CD4-positive, alpha-beta memory T cell (primary cell): ENCODE measurements around the gene CEACAM18. TPM values are rescaled to one million over a fixed set of nuclear protein-coding genes. Genes with fewer than 3 reads are reported as not detected.
"Not testable (repeated sequence)": the region's sequence is repeated elsewhere in the genome, so short reads cannot be mapped to it uniquely, and the experiment has no call there.

Source experiments
- CTCF ChIA-PET: fragments of 350-600 bp; sonication (Branson Sonifier 250); formaldehyde crosslinking; loops from one replicate; lab custom pipeline; 2021; ENCODE audit warnings: inconsistent platforms; ENCODE audit not compliant: partially characterized antibody; lab: Charles Lee
- POLR2A ChIA-PET: fragments of 350-600 bp; sonication (Branson Sonifier 250); formaldehyde crosslinking; loops from one replicate; lab custom pipeline; 2021; ENCODE audit not compliant: partially characterized antibody; lab: Charles Lee
- DNase-seq, 5 donors: peaks; one replicate each; pipeline versions ENCODE4 v3.0.0 to v3.0.0-alpha.2; 2020 to 2022; ENCODE audit warnings: mixed read lengths in 1 of 5
- H3K27ac ChIP-seq: one replicate; pipeline ENCODE4 v1.7.0; 2013; ENCODE audit warnings: low read depth, low read length
- H3K27me3 ChIP-seq: 2 replicates; pipeline ENCODE4 v1.7.0; 2013; ENCODE audit warnings: mild to moderate bottlenecking, low read length, moderate library complexity; ENCODE audit not compliant: insufficient read depth
- H3K36me3 ChIP-seq: 2 replicates; pipeline ENCODE4 v1.7.0; 2013; ENCODE audit warnings: mild to moderate bottlenecking, low read length, moderate library complexity; ENCODE audit not compliant: insufficient read depth
- H3K4me1 ChIP-seq: 2 replicates; pipeline ENCODE4 v1.7.0; 2013; ENCODE audit warnings: mild to moderate bottlenecking, low read length, moderate library complexity; ENCODE audit not compliant: insufficient read depth
- H3K4me3 ChIP-seq, 2 donors: one replicate each; pipeline ENCODE4 v1.7.0; 2013; ENCODE audit warnings: low read length in 2 of 2, mild to moderate bottlenecking in 1 of 2
- H3K9me3 ChIP-seq, 2 donors: one replicate each; pipeline ENCODE4 v1.7.0; 2013; ENCODE audit warnings: low read length in 2 of 2, control low read depth in 1 of 2; ENCODE audit not compliant: control insufficient read depth in 1 of 2
- H3K27ac Mint-ChIP-seq, 7 donors: one replicate each; pipeline ENCODE4 v1.8.0; 2020 to 2021; ENCODE audit warnings: mixed read lengths in 7 of 7, mild to moderate bottlenecking in 6 of 7, inconsistent platforms in 3 of 7, moderate library complexity in 3 of 7
- H3K27me3 Mint-ChIP-seq, 2 donors: one replicate each; pipeline ENCODE4 v1.8.0; 2020 to 2021; ENCODE audit warnings: mixed read lengths in 2 of 2
- H3K36me3 Mint-ChIP-seq, 2 donors: one replicate each; pipeline ENCODE4 v1.8.0; 2020 to 2021; ENCODE audit warnings: mixed read lengths in 2 of 2, inconsistent platforms in 1 of 2, mild to moderate bottlenecking in 1 of 2
- H3K4me1 Mint-ChIP-seq, 4 donors: one replicate each; pipeline ENCODE4 v1.8.0; 2020 to 2021; ENCODE audit warnings: mixed read lengths in 4 of 4, mild to moderate bottlenecking in 1 of 4
- H3K4me3 Mint-ChIP-seq, 8 donors: one replicate each; pipeline ENCODE4 v1.8.0; 2020 to 2021; ENCODE audit warnings: mixed read lengths in 8 of 8, mild to moderate bottlenecking in 7 of 8, moderate library complexity in 6 of 8, inconsistent platforms in 3 of 8
- H3K9me3 Mint-ChIP-seq, 8 donors: one replicate each; pipeline ENCODE4 v1.8.0; 2020 to 2021; ENCODE audit warnings: mixed read lengths in 8 of 8, mild to moderate bottlenecking in 5 of 8, inconsistent platforms in 3 of 8, moderate library complexity in 1 of 8
- intact Hi-C: fragments of 100-400 bp; cut with micrococcal nuclease; formaldehyde crosslinking; loops from one replicate; pipeline ENCODE4 v1.15.1; 2023
- polyA plus RNA-seq, 2 donors: library from polyadenylated mRNA; unstranded; fragments of 300-500 nt; fragmentation: Illumina TruSeq; gene quantifications; one replicate each; pipeline ENCODE4 v1.2.3, GENCODE V29; 2021
- total RNA-seq, 2 experiments: library from RNA; stranded (reverse); gene quantifications; one replicate each; pipeline ENCODE4 v1.2.3, GENCODE V29; 2021

CEACAM18 gene
- total and polyA plus RNA-seq, 4 experiments from 2014 or later: not detected

- Histone ChIP-seq H3K9me3 (no peaks in the 10 kb centered on the region), H3K27me3 (no peaks in the 10 kb centered on the region), H3K36me3 (no peaks in the 10 kb centered on the region), H3K4me3 (peak overlapping the region; percentile 4 to 36), H3K4me1 (peaks cover 47% of the 10 kb centered on the region), H3K27ac (peak overlapping the region; percentile 70)
- ChIA-PET POLR2A (interaction anchor here (0.5 to 1.8 kb wide), 9 partner anchors 18 to 748 kb away, joined by 3 to 10 read pairs (median 4); no protein-coding TSS in a partner anchor), CTCF (interaction anchor here (0.9 to 8.6 kb wide), 8 partner anchors 18 to 217 kb away, joined by 3 to 84 read pairs (median 8); partner anchors contain the start of gene SIGLEC10)
- peak in 1 of 5 donors; percentile 63 for DNase-seq
- peaks cover 7 to 10% of the 10 kb centered on the region in 2 donors for H3K27me3 Mint-ChIP-seq
- H3K9me3 Mint-ChIP-seq: peaks cover 0 to 3% (median 0%) of the 10 kb centered on the region in 8 donors
- intact Hi-C loops: loop anchor here (1.0 to 2.0 kb wide), 6 partner anchors 19 to 102 kb away; no protein-coding TSS in a partner anchor
- peaks cover 24 to 45% (median 34%) of the 10 kb centered on the region in 4 donors for H3K4me1 Mint-ChIP-seq
- no peaks in the 10 kb centered on the region for H3K36me3 Mint-ChIP-seq
- peak overlapping the region; percentile 73 to 91 (median 84) for H3K4me3 Mint-ChIP-seq
- H3K27ac Mint-ChIP-seq: peak overlapping the region; percentile 85 to 98 (median 94)
Measured at GRCh38 chr19:51440846-51441409, 37.4 kb upstream of the CEACAM18 start.

GRCh38 chr19:51441410-51442390 is 36.6 kb upstream of the CEACAM18 start:
- Histone ChIP-seq H3K27ac (peak overlapping the region; percentile 70), H3K4me3 (peak overlapping the region; percentile 17 to 36)

GRCh38 chr19:51447510-51447909 is 30.8 kb upstream of the CEACAM18 start:
- H3K27me3 Mint-ChIP-seq: not testable (repeated sequence)

More at GRCh38 chr19:51441410-51442390, 36.6 kb upstream of the CEACAM18 start:
- POLR2A ChIA-PET: interaction anchor here (0.5 to 1.8 kb wide), 10 partner anchors 18 to 747 kb away, joined by 3 to 11 read pairs (median 4); no protein-coding TSS in a partner anchor
- intact Hi-C loops: loop anchor here (1.0 to 2.0 kb wide), 6 partner anchors 19 to 102 kb away; no protein-coding TSS in a partner anchor
- peak overlapping the region; percentile 85 to 98 (median 94) for H3K27ac Mint-ChIP-seq
- peaks cover 3 to 5% of the 10 kb centered on the region in 2 donors for H3K27me3 Mint-ChIP-seq
- Histone ChIP-seq H3K9me3 (no peaks in the 10 kb centered on the region), H3K36me3 (no peaks in the 10 kb centered on the region), H3K27me3 (no peaks in the 10 kb centered on the region), H3K4me1 (peaks cover 47% of the 10 kb centered on the region)
- peak overlapping the region; percentile 73 to 91 (median 84) for H3K4me3 Mint-ChIP-seq
- DNase-seq: peak; percentile 81 to 95 (median 85)
- H3K36me3 Mint-ChIP-seq: no peaks in the 10 kb centered on the region
- peaks cover 0 to 1% (median 0%) of the 10 kb centered on the region in 8 donors for H3K9me3 Mint-ChIP-seq
- CTCF ChIA-PET: interaction anchor here (0.9 to 8.6 kb wide), 8 partner anchors 19 to 216 kb away, joined by 3 to 84 read pairs (median 4); no protein-coding TSS in a partner anchor
- H3K4me1 Mint-ChIP-seq: peaks cover 24 to 48% (median 36%) of the 10 kb centered on the region in 4 donors

GRCh38 chr19:51448011-51448410 is 30.3 kb upstream of the CEACAM18 start:
- intact Hi-C loops: no loop called here

More at GRCh38 chr19:51447510-51447909, 30.8 kb upstream of the CEACAM18 start:
- DNase-seq, H3K36me3 ChIP-seq, POLR2A ChIA-PET, H3K36me3 Mint-ChIP-seq, H3K27me3 ChIP-seq, H3K4me3 ChIP-seq, H3K27ac ChIP-seq, intact Hi-C loops, H3K9me3 ChIP-seq: not testable (repeated sequence)
- peaks cover 16 to 37% (median 25%) of the 10 kb centered on the region in 4 donors for H3K4me1 Mint-ChIP-seq
- CTCF ChIA-PET: interaction anchor here (1.2 to 3.0 kb wide), 2 partner anchors 8 to 26 kb away, joined by 5 to 8 read pairs; no protein-coding TSS in a partner anchor
- peak overlapping the region in 2 of 7 donors; percentile 31 to 56 for H3K27ac Mint-ChIP-seq
- peak overlapping the region in 2 of 8 donors; percentile 13 to 19 for H3K4me3 Mint-ChIP-seq
- peaks cover 27% of the 10 kb centered on the region for H3K4me1 ChIP-seq
- peaks cover 0 to 14% (median 8%) of the 10 kb centered on the region in 8 donors for H3K9me3 Mint-ChIP-seq

GRCh38 chr19:51448411-51449016 is 29.8 kb upstream of the CEACAM18 start:
- no peak overlapping the region for H3K4me3 ChIP-seq
- POLR2A ChIA-PET: no interaction called here
- peak in 2 of 5 donors; percentile 6 to 7 for DNase-seq

More at GRCh38 chr19:51448011-51448410, 30.3 kb upstream of the CEACAM18 start:
- ChIA-PET POLR2A (no interaction called here), CTCF (interaction anchor here (1.2 to 3.0 kb wide), 2 partner anchors 9 to 26 kb away, joined by 5 to 8 read pairs; no protein-coding TSS in a partner anchor)
- Mint-ChIP-seq H3K36me3 (no peaks in the 10 kb centered on the region), H3K9me3 (peaks cover 0 to 14% (median 8%) of the 10 kb centered on the region in 8 donors), H3K27me3 (no peaks in the 10 kb centered on the region), H3K4me3 (peak overlapping the region; percentile 38 to 93 (median 74)), H3K4me1 (peaks cover 15 to 32% (median 22%) of the 10 kb centered on the region in 4 donors), H3K27ac (peak overlapping the region; percentile 56 to 92 (median 87))
- H3K27ac ChIP-seq: no peak overlapping the region
- H3K9me3 ChIP-seq: peaks cover 0 to 9% of the 10 kb centered on the region in 2 donors
- H3K4me3 ChIP-seq: no peak overlapping the region
- no peak for DNase-seq
- H3K4me1 ChIP-seq: peaks cover 24% of the 10 kb centered on the region
- no peaks in the 10 kb centered on the region for H3K27me3 ChIP-seq
- no peaks in the 10 kb centered on the region for H3K36me3 ChIP-seq

GRCh38 chr19:51450730-51451307 is 27.5 kb upstream of the CEACAM18 start:
- Mint-ChIP-seq H3K27me3 (peaks cover 0 to 2% of the 10 kb centered on the region in 2 donors), H3K4me3 (no peak overlapping the region), H3K9me3 (peaks cover 0 to 16% (median 8%) of the 10 kb centered on the region in 8 donors), H3K36me3 (no peaks in the 10 kb centered on the region), H3K27ac (peak overlapping the region in 2 of 7 donors; percentile 59 to 64), H3K4me1 (peaks cover 15 to 28% (median 22%) of the 10 kb centered on the region in 4 donors)
- H3K36me3 ChIP-seq: no peaks in the 10 kb centered on the region
- peaks cover 0 to 9% of the 10 kb centered on the region in 2 donors for H3K9me3 ChIP-seq
- no peak overlapping the region for H3K4me3 ChIP-seq
- intact Hi-C loops: no loop called here
- peaks cover 24% of the 10 kb centered on the region for H3K4me1 ChIP-seq
- ChIA-PET CTCF (interaction anchor here (1.1 kb wide), 1 partner anchor 65 kb away, joined by 3 read pairs; no protein-coding TSS in a partner anchor), POLR2A (no interaction called here)
- no peak overlapping the region for H3K27ac ChIP-seq
- peak in 1 of 5 donors; percentile 25 for DNase-seq
- no peaks in the 10 kb centered on the region for H3K27me3 ChIP-seq

More at GRCh38 chr19:51448411-51449016, 29.8 kb upstream of the CEACAM18 start:
- no peaks in the 10 kb centered on the region for H3K27me3 ChIP-seq
- Mint-ChIP-seq H3K4me3 (peak overlapping the region; percentile 38 to 93 (median 74)), H3K27ac (peak overlapping the region; percentile 56 to 92 (median 87)), H3K9me3 (peaks cover 0 to 12% (median 8%) of the 10 kb centered on the region in 8 donors), H3K36me3 (no peaks in the 10 kb centered on the region), H3K27me3 (no peaks in the 10 kb centered on the region), H3K4me1 (peaks cover 15 to 28% (median 22%) of the 10 kb centered on the region in 4 donors)
- CTCF ChIA-PET: interaction anchor here (1.2 to 3.0 kb wide), 3 partner anchors 9 to 27 kb away, joined by 4 to 8 read pairs (median 5); no protein-coding TSS in a partner anchor
- H3K36me3 ChIP-seq: no peaks in the 10 kb centered on the region
- peaks cover 0 to 9% of the 10 kb centered on the region in 2 donors for H3K9me3 ChIP-seq
- H3K27ac ChIP-seq: no peak overlapping the region
- intact Hi-C loops: no loop called here
- peaks cover 24% of the 10 kb centered on the region for H3K4me1 ChIP-seq
